NCI-H2196 (cell line): ENCODE data around the gene OPA3.
A peak's percentile ranks its signal among the peaks of the same experiment; 100 is the strongest.
"Not testable (repeated sequence)": the region's sequence is repeated elsewhere in the genome, so short reads cannot be mapped to it uniquely, and the experiment has no call there.

Experiments used
- DNase-seq: peaks from one replicate; lab custom pipeline; 2025; ENCODE audit not compliant: unreplicated experiment; lab: John Stamatoyannopoulos, UW

Gene OPA3

GRCh38 chr19:45584332-45585157 is at the start of gene OPA3:
Gene OPA3, minus strand, starts transcription at chr19:45584802. Its CDS starts 38 bp downstream, at chr19:45584764.
- DNase-seq, result peak; percentile 100

GRCh38 chr19:45632468-45633196 is 48.0 kb upstream of the OPA3 start:
- DNase-seq, result peak; percentile 88

GRCh38 chr19:45630463-45630862 is 45.9 kb upstream of the OPA3 start:
- no peak for DNase-seq

GRCh38 chr19:45629704-45630103 is 45.1 kb upstream of the OPA3 start:
- no peak for DNase-seq

GRCh38 chr19:45628219-45628618 is 43.6 kb upstream of the OPA3 start:
- DNase-seq, result not testable (repeated sequence)

GRCh38 chr19:45623984-45624383 is 39.4 kb upstream of the OPA3 start:
- DNase-seq, result no peak

GRCh38 chr19:45621976-45622503 is 37.4 kb upstream of the OPA3 start:
- no peak for DNase-seq

DNA sequence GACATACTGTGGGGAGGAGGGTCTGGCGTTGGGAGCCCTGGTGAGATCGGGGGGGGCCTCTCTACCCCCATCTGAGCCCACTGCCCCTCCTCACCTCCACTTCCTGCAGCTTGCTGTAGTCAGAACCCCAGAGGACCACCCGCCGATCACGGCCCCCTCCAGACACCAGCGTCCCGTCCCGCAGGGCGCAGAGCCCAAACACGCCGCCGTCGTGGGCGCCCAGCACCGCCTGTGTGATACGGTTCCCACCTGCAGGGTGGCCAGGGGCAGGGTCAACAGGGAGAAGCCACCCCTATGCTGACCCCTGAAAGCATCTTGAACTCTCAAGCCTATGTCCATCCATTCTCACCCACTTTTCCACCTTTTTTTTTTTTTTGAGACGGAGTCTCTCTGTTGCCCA is 36.8 kb upstream of the OPA3 start:
- no peak for DNase-seq

GRCh38 chr19:45616704-45617017 is 32.1 kb upstream of the OPA3 start:
- DNase-seq, result no peak

DNA sequence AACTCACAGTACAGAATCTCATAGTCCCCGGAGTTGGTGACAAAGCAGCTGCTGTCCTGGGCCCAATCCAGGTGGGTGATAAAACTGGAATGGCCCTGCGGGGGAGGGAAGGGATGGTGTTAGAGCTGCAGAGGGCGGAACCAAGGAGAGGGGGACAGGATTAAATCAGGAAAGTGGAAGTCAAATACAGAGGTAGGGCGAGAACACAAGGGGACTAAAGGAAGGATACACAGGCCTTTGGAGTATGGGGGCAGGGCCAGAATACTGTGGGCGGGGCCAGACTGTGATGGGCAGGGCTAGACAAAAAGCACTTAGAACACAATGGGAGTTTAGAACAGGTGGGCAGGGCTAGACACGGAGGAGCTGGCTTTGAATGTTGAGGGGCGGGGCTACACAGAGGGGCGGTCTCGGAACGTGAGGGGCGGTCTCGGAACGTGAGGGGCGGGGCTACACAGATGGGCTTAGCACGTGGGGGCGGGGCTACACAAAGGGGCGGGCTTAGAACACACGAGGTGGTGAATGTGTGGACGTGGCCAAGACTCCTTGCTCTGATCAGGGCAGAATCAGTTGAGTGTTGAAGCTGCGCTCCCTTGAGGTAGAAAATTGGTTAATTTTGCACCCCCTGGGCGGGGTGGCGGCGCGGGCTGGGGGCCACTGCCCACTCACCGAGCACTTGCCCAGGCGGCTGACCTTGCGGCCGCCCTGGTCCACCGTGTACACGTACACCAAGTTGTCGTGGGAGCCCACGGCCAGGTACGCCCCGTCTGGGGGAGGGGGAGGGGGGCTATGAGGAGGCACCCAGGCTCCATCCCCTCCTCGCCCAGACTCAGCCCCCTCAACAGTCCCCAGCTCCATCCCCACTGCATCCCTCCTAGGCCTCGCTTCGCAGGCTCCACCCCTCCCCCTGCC is 31.4 kb upstream of the OPA3 start:
- DNase-seq, result peak; percentile 88

- not testable (repeated sequence) for DNase-seq
These were observed 30.5 kb upstream of the OPA3 start for GRCh38 chr19:45615056-45615455.

DNA sequence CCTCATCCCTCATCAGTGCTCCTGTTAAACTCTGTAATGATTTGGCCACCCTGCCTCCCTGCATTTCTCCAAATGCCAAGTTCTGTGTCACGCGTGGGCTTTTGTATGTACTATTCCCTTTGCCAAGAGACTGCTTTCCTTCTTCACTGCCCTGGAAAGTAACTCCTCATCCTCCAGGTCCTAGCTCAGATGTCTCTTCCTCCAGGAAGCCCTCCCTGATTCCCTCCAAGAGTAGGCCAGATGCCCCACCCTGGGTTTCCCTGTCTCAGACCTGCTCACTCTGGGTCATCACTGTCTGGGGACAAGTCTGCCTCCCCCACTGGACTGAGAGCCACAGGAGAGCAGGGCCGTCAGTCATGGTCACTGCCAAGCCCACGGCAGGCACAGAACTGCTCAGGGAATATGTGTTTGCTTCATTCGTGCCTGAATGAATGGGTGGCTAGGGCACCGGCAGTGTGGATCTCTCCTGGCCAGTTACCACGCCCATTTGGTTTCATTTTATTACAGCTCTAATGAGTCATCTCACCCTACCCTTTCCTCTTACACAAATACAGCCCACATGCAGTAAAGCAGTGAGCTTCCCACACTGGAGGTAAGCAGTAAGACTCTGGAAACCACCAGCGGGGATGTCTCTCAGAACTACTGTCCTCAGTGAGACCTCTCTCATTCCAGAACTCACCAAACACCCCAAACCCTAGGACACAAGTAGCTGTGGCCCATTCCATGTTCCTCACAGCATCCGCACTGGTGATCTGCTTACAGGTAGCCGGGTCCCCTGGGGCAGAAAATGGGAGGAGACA is 29.5 kb upstream of the OPA3 start:
- DNase-seq, result peak; percentile 63

- DNase-seq, result no peak
These were observed 24.3 kb upstream of the OPA3 start for GRCh38 chr19:45608948-45609347.

GRCh38 chr19:45607071-45608029 is 22.7 kb upstream of the OPA3 start:
- peak; percentile 78 for DNase-seq

GRCh38 chr19:45601524-45602374 is 17.1 kb upstream of the OPA3 start, which contains the start of gene GPR4:
Gene GPR4, minus strand, starts transcription at chr19:45602212. Its CDS starts 10,346 bp downstream, at chr19:45591866.
- DNase-seq, result no peak

- DNase-seq, result no peak
These were observed 16.5 kb upstream of the OPA3 start for GRCh38 chr19:45601115-45601514.

DNA sequence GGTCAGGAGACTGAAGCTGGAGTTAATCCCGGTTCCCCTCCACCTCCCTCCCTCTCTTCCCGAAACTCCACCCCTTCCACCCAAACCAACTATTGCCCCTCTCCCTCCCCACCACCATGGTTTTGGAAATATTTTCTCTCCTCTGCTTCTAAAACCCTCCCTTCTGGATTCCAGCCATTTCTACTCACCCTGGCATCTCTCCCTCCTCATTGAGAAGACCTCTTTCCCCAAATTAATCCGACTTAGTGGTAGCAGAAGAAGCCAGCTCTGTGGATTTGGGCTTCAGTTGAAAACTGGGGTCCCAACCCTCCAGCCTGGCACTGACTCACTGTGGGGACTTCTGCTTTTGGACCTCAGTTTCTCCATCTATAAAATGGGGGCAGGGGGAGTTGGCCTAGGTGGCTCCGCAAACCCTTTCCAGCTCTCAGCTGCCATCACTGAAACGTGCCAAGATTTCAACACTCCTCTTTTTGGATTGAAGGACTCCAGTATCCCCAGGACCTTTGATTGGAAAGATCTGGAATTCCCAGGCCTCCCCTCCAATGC is 15.8 kb upstream of the OPA3 start:
- DNase-seq, result no peak

GRCh38 chr19:45599286-45599685 is 14.7 kb upstream of the OPA3 start:
- DNase-seq, result no peak
